ENCODE data around the gene ZNF660. TPM values are rescaled to one million over a fixed set of nuclear protein-coding genes. Genes with fewer than 3 reads are reported as not detected.

The ZNF660 gene
- total RNA-seq, 2 donors from 2014 or later, result 3.8 to 6.4 TPM

GRCh38 chr3:44557074-44557473 lies 27.7 kb upstream of the ZNF660 start:
- H3K4me3 ChIP-seq, result no peak overlapping the region
- H3K27me3 ChIP-seq (replicated peaks; ENCODE audit: insufficient read depth), result no peaks in the 10 kb centered on the region
- no peak for TF ChIP-seq CTCF (IDR thresholded peaks at IDR 0.05)
- H3K36me3 ChIP-seq, result peaks cover 13% of the 10 kb centered on the region
- no peak overlapping the region for H3K27ac ChIP-seq
- H3K4me1 ChIP-seq (ENCODE audit: control insufficient read depth in 1 of 2, low read depth in 2 of 2), result peaks cover 5 to 16% of the 10 kb centered on the region in 2 donors
- DNase-seq (ENCODE audit: low spot score) (no peak), ATAC-seq (ENCODE audit: insufficient number of reproducible peaks, low FRiP score, low read depth) (no peak)
- no peaks in the 10 kb centered on the region for H3K9me3 ChIP-seq

- no peaks in the 10 kb centered on the region for H3K27me3 ChIP-seq (replicated peaks; ENCODE audit: insufficient read depth)
- H3K9me3 ChIP-seq, result peaks cover 6% of the 10 kb centered on the region
- peaks cover 32% of the 10 kb centered on the region for H3K36me3 ChIP-seq
- TF ChIP-seq CTCF (IDR thresholded peaks at IDR 0.05), result no peak
- H3K27ac ChIP-seq, result no peak overlapping the region
- DNase-seq (ENCODE audit: low spot score) (no peak), ATAC-seq (ENCODE audit: insufficient number of reproducible peaks, low FRiP score, low read depth) (no peak)
- peaks cover under 1 to 3% of the 10 kb centered on the region in 2 donors for H3K4me1 ChIP-seq (ENCODE audit: control insufficient read depth in 1 of 2, low read depth in 2 of 2)
- H3K4me3 ChIP-seq, result no peak overlapping the region
These were observed 23.7 kb upstream of the ZNF660 start for GRCh38 chr3:44561076-44561475.

- Histone ChIP-seq H3K27ac (no peak overlapping the region), H3K27me3 (replicated peaks; ENCODE audit: insufficient read depth) (no peaks in the 10 kb centered on the region)
- no peak for ATAC-seq (ENCODE audit: insufficient number of reproducible peaks, low FRiP score, low read depth)
These were observed 22.6 kb upstream of the ZNF660 start for GRCh38 chr3:44562147-44562546.

GRCh38 chr3:44568561-44568960 lies 16.2 kb upstream of the ZNF660 start:
- no peaks in the 10 kb centered on the region for H3K4me1 ChIP-seq (ENCODE audit: control insufficient read depth in 1 of 2, low read depth in 2 of 2)
- no peak for DNase-seq (ENCODE audit: low spot score)
- H3K27me3 ChIP-seq (replicated peaks; ENCODE audit: insufficient read depth), result no peaks in the 10 kb centered on the region
- peaks cover 48% of the 10 kb centered on the region for H3K36me3 ChIP-seq
- H3K4me3 ChIP-seq, result no peak overlapping the region
- peaks cover 36% of the 10 kb centered on the region for H3K9me3 ChIP-seq
- no peak overlapping the region for H3K27ac ChIP-seq
- ATAC-seq (ENCODE audit: insufficient number of reproducible peaks, low FRiP score, low read depth), result no peak
- TF ChIP-seq CTCF (IDR thresholded peaks at IDR 0.05), result no peak

More at GRCh38 chr3:44562147-44562546, 22.6 kb upstream of the ZNF660 start:
- Histone ChIP-seq H3K4me1 (ENCODE audit: control insufficient read depth in 1 of 2, low read depth in 2 of 2) (no peaks in the 10 kb centered on the region), H3K4me3 (no peak overlapping the region), H3K9me3 (peaks cover 6% of the 10 kb centered on the region), H3K36me3 (peaks cover 32% of the 10 kb centered on the region)
- no peak for DNase-seq (ENCODE audit: low spot score)
- no peak for TF ChIP-seq CTCF (IDR thresholded peaks at IDR 0.05)

- H3K36me3 ChIP-seq, result peaks cover 32% of the 10 kb centered on the region
- no peak for DNase-seq (ENCODE audit: low spot score)
- no peaks in the 10 kb centered on the region for H3K27me3 ChIP-seq (replicated peaks; ENCODE audit: insufficient read depth)
- no peak for ATAC-seq (ENCODE audit: insufficient number of reproducible peaks, low FRiP score, low read depth)
- no peak overlapping the region for H3K27ac ChIP-seq
- no peaks in the 10 kb centered on the region for H3K4me1 ChIP-seq (ENCODE audit: control insufficient read depth in 1 of 2, low read depth in 2 of 2)
- TF ChIP-seq CTCF (IDR thresholded peaks at IDR 0.05), result no peak
- H3K9me3 ChIP-seq, result peaks cover 38% of the 10 kb centered on the region
- H3K4me3 ChIP-seq, result no peak overlapping the region
These were observed 13.7 kb upstream of the ZNF660 start for GRCh38 chr3:44571024-44571423.
